Type B pancreatic cell (in vitro differentiated cells): Measurements from ENCODE around the gene RAB40AL. TPM values are rescaled to one million over a fixed set of nuclear protein-coding genes. Genes with fewer than 3 reads are reported as not detected.
"Not testable (repeated sequence)": the region's sequence is repeated elsewhere in the genome, so short reads cannot be mapped to it uniquely, and the experiment has no call there.

ENCODE experiments used
- DNase-seq: peaks from one replicate; pipeline ENCODE4 v3.0.0; 2021; ENCODE audit warnings: mixed read lengths; ENCODE audit not compliant: unreplicated experiment; ENCODE audit errors: extremely low spot score
- H3K27ac Mint-ChIP-seq: 2 replicates; pipeline ENCODE4 v1.8.0; 2021; ENCODE audit warnings: mild to moderate bottlenecking, mixed read lengths
- H3K27me3 Mint-ChIP-seq: 2 replicates; pipeline ENCODE4 v1.8.0; 2021; ENCODE audit warnings: mixed read lengths
- H3K36me3 Mint-ChIP-seq: 2 replicates; pipeline ENCODE4 v1.8.0; 2021; ENCODE audit warnings: mixed read lengths
- H3K4me1 Mint-ChIP-seq: one replicate; pipeline ENCODE4 v1.8.0; 2021; ENCODE audit warnings: mixed read lengths; ENCODE audit not compliant: unreplicated experiment
- H3K4me3 Mint-ChIP-seq: 2 replicates; pipeline ENCODE4 v1.8.0; 2021; ENCODE audit warnings: mild to moderate bottlenecking, mixed read lengths
- H3K9me3 Mint-ChIP-seq: 2 replicates; pipeline ENCODE4 v1.8.0; 2021; ENCODE audit warnings: mixed read lengths
- total RNA-seq: library from RNA; stranded (reverse); gene quantifications from 2 replicates; pipeline ENCODE4 v1.2.1, GENCODE V29; 2021; ENCODE audit warnings: low replicate concordance
- TF ChIP-seq, protein P1 (sequence below): fragments of 200-600 bp; sonication (generic); conservative IDR thresholded peaks from 2 replicates; pipeline ENCODE4 v1.5.0; 2021; ENCODE audit warnings: antibody characterized with exemption, mild to moderate bottlenecking

RAB40AL gene
- total RNA-seq, 1 donor from 2014 or later, result 0.63 TPM

DNA sequence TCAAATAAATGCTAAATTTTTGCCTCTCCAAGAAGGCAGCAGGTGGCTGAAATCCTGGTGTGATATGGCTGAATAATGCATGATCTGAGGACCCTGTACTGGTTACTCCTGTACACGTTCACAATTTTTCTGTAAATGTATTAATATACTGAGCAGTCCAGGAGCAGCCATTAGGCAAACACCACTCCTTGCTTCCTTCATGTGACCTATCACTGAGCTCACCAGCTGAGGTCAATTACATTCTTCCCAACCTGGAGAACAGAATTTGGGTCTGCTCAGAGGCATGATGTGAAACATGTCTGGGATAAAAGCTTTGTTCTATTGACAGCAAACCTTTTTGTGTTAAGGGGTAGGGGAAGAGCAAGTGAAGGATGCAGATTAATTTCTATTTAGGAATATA, 26.9 kb downstream of the RAB40AL start:
- no peaks in the 10 kb centered on the region for H3K36me3 Mint-ChIP-seq
- H3K4me3 Mint-ChIP-seq, result no peak overlapping the region
- H3K27ac Mint-ChIP-seq, result no peak overlapping the region
- DNase-seq, result no peak
- no peaks in the 10 kb centered on the region for H3K4me1 Mint-ChIP-seq
- TF ChIP-seq, protein P1, sequence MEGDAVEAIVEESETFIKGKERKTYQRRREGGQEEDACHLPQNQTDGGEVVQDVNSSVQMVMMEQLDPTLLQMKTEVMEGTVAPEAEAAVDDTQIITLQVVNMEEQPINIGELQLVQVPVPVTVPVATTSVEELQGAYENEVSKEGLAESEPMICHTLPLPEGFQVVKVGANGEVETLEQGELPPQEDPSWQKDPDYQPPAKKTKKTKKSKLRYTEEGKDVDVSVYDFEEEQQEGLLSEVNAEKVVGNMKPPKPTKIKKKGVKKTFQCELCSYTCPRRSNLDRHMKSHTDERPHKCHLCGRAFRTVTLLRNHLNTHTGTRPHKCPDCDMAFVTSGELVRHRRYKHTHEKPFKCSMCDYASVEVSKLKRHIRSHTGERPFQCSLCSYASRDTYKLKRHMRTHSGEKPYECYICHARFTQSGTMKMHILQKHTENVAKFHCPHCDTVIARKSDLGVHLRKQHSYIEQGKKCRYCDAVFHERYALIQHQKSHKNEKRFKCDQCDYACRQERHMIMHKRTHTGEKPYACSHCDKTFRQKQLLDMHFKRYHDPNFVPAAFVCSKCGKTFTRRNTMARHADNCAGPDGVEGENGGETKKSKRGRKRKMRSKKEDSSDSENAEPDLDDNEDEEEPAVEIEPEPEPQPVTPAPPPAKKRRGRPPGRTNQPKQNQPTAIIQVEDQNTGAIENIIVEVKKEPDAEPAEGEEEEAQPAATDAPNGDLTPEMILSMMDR, result no peak
- H3K9me3 Mint-ChIP-seq, result peaks cover 8% of the 10 kb centered on the region
- H3K27me3 Mint-ChIP-seq, result no peaks in the 10 kb centered on the region

DNA sequence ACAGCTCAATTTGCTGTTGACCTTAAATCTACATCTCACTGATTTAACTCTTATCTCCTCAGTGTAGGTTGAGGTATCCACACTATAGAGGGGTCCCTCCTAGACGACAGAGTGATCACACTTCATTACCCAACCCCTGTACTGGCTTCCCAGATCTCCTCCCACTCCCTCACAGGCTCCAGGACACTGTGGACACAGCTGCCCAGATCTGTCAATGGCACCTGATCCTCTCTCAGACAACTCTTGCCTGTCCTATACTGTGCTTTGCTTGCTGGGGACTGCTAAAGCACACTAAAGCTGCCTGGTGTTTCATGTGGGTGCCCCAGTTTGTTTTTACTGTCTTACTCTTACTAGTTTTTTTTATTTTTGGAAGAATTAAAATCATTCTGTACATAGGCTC, 27.9 kb downstream of the RAB40AL start:
- Mint-ChIP-seq H3K9me3 (peaks cover 10% of the 10 kb centered on the region), H3K4me3 (no peak overlapping the region), H3K4me1 (no peaks in the 10 kb centered on the region), H3K27ac (no peak overlapping the region), H3K36me3 (no peaks in the 10 kb centered on the region), H3K27me3 (no peaks in the 10 kb centered on the region)
- TF ChIP-seq, protein P1, result no peak
- DNase-seq, result no peak

DNA sequence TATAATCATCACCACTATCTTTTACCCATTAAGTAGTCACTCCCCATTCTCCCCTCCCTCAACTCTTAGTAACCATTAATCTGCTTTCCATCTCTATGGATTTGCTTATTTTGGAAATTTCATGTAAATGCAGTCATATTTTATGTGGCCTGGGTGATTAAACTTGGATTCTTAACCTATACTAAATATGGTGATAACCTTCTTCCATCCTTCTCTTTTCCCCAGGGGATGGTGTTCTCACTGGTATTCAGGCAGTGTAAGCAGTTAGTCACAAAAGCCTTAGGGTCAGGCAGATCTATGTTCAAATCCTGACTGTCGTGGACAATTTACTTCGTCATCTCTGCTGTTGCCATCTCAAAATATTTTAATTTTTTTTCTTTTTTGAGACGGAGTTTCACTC, 29.6 kb downstream of the RAB40AL start:
- TF ChIP-seq, protein P1, result no peak
- Mint-ChIP-seq H3K9me3 (peaks cover 20% of the 10 kb centered on the region), H3K4me1 (no peaks in the 10 kb centered on the region), H3K27me3 (no peaks in the 10 kb centered on the region), H3K4me3 (no peak overlapping the region), H3K36me3 (no peaks in the 10 kb centered on the region), H3K27ac (no peak overlapping the region)
- DNase-seq, result no peak

DNA sequence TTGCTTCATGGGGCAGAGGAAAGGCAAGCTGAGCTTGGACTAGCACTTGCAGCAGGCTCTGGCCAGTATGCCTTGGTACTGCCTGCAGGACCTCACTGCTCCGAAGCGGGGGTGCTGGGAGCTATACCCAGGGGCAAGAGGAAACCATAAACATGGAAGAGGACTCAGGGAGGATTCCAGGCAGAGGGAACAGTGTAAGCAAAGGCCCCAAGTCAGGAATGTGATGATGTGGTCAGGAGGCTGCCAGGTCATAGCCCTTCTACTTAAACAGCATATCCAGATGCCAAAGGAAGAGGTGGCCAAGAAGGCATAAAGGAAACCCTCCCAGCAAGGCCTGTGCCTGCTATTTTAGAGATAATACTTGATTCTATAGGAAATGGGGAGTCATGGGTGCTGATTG, 31.1 kb downstream of the RAB40AL start:
- no peak overlapping the region for H3K4me3 Mint-ChIP-seq
- H3K36me3 Mint-ChIP-seq, result no peaks in the 10 kb centered on the region
- peaks cover 20% of the 10 kb centered on the region for H3K9me3 Mint-ChIP-seq
- H3K27ac Mint-ChIP-seq, result no peak overlapping the region
- H3K27me3 Mint-ChIP-seq, result no peaks in the 10 kb centered on the region
- DNase-seq, result no peak
- no peaks in the 10 kb centered on the region for H3K4me1 Mint-ChIP-seq
- TF ChIP-seq, protein P1, result no peak

DNA sequence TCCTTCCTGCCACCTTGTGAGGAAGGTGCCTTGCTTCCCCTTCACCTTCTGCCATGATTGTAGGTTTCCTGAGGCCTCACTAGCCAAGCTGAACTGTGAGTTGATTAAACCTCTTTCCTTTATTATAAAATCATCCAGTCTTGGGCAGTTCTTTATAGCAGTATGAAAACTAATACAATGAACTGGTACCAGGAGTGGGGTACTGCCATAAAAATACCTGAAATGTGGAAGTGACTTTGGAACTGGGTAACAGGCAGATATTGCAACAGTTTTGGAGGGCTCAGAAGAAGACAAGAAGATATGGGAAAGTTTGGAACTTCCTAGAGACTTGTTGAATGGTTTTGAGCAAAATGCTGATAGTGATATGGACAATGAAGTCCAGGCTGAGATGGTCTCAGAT, 34.5 kb downstream of the RAB40AL start:
- H3K4me1 Mint-ChIP-seq, H3K27me3 Mint-ChIP-seq, H3K27ac Mint-ChIP-seq, H3K4me3 Mint-ChIP-seq, DNase-seq, H3K36me3 Mint-ChIP-seq: not testable (repeated sequence)
- H3K9me3 Mint-ChIP-seq, result peaks cover 20% of the 10 kb centered on the region

DNA sequence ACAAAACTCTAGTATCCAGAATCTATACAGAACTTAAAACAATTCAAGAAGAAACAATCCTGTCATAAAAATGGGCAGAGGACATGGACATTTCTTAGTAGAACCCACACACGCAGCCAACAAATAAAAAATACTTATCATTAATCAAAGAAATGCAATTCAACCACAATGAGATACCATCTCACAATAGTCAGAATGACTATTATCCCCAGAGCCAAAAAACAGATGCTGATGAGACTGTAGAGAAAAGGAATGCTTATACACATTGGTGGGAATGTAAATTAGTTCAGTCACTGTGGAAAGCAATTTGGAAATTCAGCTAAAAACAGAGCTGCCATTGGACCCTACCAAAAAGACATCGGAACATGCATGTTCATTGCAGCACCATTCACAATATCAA, 37.9 kb downstream of the RAB40AL start:
- TF ChIP-seq, protein P1, result no peak
- Mint-ChIP-seq H3K36me3 (peaks cover 4% of the 10 kb centered on the region), H3K4me3 (no peak overlapping the region), H3K27ac (no peak overlapping the region), H3K9me3 (peaks cover 10% of the 10 kb centered on the region), H3K4me1 (no peaks in the 10 kb centered on the region), H3K27me3 (no peaks in the 10 kb centered on the region)
- DNase-seq, result no peak
